Heart left ventricle (tissue), 13 donors: Measurements from ENCODE around the gene FKBP8.

Source experiments
- POLR2A ChIP-seq, 2 donors: fragments of 450-650 bp; IDR thresholded peaks; one replicate each; pipeline ENCODE4 v1.6.1; 2017; ENCODE audit warnings: antibody characterized with exemption in 2 of 2, mild to moderate bottlenecking in 2 of 2, moderate library complexity in 2 of 2
- TF ChIP-seq, protein P1 (sequence below), 12 donors: fragments of 200-600 bp; sonication (generic) in 4 of 12; IDR thresholded peaks; one replicate each; pipeline versions ENCODE4 v1.5.0 to v1.8.0; 2018 to 2022; ENCODE audit warnings: antibody characterized with exemption in 12 of 12, mild to moderate bottlenecking in 5 of 12
- donor health status: ischemic (EF 13 %, LVEDD 7.1; RV severe dilation, severe dysfunction).
- donor health status: DM: no; HTN: yes; CAD: no.
- donor health status: DM: no; HTN: no; CAD: no.
- donor health status: ischemic (EF 25% LVEDD 6.9; RV normal size, moderate dysfunction).
- donor health status: ischemic (EF 25% LVEDD 5.7; RV mildly dilated, moderate dysfunction).
- donor health status: ischemic (EF 35%, LVEDD 5.7; RV mildly dilated, moderate dysfunction).
- donor health status: nonischemic (EF 11% LVEDD 7.7; RV severe dilation, severe dysfunction).
- donor health status: DM: yes; HTN: yes; CAD: no.
- donor health status: PGD.
- donor health status: ischemic (EF 29% LVEDD 5.4; RV normal size, mild dysfunction).
- donor health status: nonischemic (EF 23%, LVEDD 6.1; RV moderate dilation, normal function).

GRCh38 chr19:18536475-18536874, 6.9 kb downstream of the FKBP8 start:
- TF ChIP-seq, protein P1, sequence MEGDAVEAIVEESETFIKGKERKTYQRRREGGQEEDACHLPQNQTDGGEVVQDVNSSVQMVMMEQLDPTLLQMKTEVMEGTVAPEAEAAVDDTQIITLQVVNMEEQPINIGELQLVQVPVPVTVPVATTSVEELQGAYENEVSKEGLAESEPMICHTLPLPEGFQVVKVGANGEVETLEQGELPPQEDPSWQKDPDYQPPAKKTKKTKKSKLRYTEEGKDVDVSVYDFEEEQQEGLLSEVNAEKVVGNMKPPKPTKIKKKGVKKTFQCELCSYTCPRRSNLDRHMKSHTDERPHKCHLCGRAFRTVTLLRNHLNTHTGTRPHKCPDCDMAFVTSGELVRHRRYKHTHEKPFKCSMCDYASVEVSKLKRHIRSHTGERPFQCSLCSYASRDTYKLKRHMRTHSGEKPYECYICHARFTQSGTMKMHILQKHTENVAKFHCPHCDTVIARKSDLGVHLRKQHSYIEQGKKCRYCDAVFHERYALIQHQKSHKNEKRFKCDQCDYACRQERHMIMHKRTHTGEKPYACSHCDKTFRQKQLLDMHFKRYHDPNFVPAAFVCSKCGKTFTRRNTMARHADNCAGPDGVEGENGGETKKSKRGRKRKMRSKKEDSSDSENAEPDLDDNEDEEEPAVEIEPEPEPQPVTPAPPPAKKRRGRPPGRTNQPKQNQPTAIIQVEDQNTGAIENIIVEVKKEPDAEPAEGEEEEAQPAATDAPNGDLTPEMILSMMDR (IDR thresholded peaks at IDR 0.05) = no peak
- no peak for TF ChIP-seq POLR2A (IDR thresholded peaks at IDR 0.05)
